DLD1 (cell line): ENCODE measurements around the gene RETREG1.

Source experiments
- in situ Hi-C: cut with HindIII; loops from 2 replicates; pipeline ENCODE4 v1.10.0; 2017; ENCODE audit warnings: low sequenced_read_pairs

Gene RETREG1

GRCh38 chr5:16534280-16534679, 82.5 kb downstream of the RETREG1 start:
- in situ Hi-C loops = no loop called here

DNA sequence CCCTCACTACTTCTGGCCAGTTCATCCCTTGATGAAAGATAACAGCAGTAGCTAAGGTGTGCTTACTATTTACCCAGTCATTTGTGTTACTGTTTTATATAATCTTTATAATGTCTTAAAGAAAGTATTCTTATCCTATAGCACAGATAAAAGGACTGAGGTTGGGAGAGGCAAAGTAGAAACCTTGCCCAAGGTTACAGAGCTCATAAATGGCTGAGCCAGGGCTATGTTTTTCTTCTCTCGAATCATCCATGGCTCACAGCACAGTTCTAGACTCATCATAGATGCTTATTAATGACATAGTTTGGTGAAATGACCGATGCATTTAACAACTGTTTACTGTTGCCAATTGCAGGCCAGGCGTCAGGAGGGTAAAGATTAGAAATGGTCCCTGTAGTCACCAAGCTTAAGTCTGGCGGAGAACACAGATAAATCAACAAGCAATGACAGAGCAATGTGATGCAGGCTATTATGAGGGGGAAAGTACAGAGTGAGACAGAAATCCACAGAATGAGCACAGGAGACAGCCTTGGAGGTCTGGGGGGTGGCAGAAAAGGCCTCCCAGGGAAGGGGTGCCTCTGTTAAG, 85.6 kb downstream of the RETREG1 start:
- in situ Hi-C loops = no loop called here

GRCh38 chr5:16529306-16529705, 87.5 kb downstream of the RETREG1 start:
- in situ Hi-C loops = no loop called here

DNA sequence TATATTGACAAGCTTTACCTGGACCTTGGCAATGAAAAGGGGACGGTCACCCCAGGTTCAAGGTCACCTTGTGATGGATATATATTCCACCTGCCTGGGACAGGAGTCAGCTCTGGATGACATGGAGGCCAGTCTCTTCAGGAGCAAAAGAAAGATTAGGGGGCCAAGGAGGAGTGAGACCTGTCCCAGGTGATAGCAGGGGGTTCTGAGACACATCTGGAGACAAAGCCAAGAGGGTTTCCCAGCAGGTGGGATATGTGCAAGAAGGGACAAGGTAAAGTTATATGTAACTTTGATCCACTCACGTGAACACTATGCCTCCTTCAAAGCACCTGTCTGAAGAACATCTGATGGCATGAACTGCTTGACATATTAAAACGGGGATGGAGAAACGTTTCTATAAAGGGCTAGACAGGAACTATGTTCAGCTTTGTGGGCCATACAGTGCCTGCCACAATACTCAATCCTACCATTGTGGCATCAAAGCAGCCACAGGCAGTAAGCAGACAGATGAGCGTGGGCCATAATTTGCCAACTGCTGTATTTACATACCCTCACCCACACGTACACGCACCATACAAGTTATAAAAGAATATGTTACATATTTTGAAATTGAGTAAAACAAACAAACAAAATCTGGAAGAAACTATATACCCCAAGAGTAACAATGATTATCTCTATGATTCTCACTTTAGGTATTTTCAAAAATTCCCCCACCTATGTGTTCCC, 88.3 kb downstream of the RETREG1 start:
- in situ Hi-C loops = no loop called here

GRCh38 chr5:16525651-16526050, 91.1 kb downstream of the RETREG1 start:
- in situ Hi-C loops = no loop called here

DNA sequence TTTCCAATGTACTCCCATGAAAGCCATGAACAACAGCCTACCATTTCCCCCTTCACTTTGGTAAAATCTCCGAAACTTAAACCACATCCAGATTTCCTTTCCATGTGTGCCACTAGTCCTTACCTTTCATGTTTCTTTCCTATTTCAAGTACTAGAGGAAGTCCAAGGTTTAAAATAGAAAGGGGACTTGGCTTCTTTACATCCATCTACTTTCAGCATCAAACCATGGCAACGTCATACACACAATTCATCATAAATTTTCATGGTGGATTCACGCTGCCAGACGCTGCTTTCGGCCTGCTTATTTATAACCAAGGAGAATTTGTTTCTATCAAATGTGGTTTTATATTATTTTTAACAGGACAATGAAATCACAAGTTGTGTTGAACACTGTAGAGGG, 92.5 kb downstream of the RETREG1 start:
- in situ Hi-C loops = no loop called here

DNA sequence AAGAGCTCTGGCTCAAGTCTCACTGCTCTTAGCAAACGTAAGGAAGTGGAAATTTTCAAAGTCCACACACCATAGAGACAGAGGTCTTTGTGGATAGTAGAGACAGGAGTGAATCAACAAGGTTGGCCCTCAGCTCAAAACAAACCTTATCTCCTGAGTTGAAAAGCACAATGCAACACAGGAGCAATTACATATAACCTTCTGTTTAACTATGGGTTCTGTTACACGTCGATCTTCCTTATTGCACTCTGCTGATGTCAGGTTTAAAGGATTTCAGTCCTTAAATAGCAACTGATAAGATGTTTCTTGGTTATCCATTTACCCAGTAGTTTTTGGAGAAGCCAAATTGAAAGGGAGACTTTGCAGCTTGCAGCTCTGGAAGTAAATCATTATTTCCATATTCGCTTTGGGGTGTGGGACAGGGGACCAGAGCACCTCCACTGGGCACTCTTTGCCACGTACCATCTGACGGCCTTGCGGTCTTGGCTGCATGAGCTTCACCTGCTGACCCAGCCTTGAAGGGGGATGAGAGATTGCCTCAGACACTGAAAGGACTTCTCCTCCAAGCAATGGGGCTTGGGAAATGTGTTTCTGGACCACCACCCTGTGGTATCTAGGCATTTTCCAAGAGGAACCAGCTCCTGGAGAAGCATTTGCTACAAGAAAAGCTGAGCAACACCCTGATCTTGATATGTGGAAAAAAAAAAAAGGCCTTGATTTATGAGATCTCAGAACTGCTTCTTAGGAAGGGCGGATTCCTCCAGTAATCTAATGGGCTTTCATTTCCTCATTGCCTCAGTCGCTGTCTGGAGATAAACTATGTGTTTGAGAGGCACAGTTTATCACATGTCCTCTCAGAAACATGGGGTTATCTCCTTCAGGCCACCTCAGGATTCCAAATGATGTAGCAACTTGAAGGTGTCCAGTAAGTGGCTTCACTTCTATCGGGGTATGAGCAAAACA, 95.0 kb downstream of the RETREG1 start:
- in situ Hi-C loops = no loop called here

GRCh38 chr5:16520841-16521240, 96.0 kb downstream of the RETREG1 start:
- in situ Hi-C loops = no loop called here

DNA sequence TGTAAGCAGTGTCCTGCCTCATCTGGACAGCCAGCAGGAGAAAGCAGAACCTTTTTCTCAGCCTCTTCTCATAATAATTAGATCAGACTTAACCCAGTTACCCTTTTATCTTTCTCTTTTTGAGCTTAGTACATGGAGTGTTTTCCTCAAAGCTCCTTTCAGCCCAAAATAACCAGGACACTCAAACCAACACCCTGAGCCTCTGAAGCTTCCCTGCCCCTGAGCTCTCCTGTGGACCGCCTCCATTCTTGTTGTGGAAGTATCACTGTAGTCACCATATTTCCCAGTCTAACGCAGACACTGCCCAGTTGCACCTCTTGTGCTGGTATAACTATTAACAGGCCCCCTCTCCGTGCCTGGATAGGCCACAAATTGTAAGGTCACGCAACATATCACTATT, 97.4 kb downstream of the RETREG1 start:
- in situ Hi-C loops = no loop called here

- in situ Hi-C loops = no loop called here
Observed at GRCh38 chr5:16518606-16519005, 98.2 kb downstream of the RETREG1 start.

DNA sequence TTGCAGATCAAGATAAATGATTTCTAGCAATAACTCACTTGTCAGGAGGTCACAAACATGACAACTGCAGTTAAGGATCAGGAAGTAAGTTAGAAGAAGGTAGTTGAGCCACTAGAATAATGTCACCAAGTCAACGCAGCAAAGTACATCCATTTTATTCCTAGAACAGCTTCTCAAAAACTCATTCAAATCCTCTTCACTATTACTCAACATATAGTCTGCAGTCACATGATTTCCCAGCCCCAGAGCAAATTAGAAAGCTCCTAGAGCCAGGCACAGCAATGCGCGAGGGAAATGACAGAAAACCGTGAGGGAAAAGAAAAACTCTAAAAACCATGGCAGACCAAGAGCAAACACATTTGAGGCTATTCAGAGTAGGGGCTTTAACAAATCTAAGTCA, 101.3 kb downstream of the RETREG1 start:
- in situ Hi-C loops = no loop called here

GRCh38 chr5:16510098-16510497, 106.7 kb downstream of the RETREG1 start:
- in situ Hi-C loops = no loop called here

DNA sequence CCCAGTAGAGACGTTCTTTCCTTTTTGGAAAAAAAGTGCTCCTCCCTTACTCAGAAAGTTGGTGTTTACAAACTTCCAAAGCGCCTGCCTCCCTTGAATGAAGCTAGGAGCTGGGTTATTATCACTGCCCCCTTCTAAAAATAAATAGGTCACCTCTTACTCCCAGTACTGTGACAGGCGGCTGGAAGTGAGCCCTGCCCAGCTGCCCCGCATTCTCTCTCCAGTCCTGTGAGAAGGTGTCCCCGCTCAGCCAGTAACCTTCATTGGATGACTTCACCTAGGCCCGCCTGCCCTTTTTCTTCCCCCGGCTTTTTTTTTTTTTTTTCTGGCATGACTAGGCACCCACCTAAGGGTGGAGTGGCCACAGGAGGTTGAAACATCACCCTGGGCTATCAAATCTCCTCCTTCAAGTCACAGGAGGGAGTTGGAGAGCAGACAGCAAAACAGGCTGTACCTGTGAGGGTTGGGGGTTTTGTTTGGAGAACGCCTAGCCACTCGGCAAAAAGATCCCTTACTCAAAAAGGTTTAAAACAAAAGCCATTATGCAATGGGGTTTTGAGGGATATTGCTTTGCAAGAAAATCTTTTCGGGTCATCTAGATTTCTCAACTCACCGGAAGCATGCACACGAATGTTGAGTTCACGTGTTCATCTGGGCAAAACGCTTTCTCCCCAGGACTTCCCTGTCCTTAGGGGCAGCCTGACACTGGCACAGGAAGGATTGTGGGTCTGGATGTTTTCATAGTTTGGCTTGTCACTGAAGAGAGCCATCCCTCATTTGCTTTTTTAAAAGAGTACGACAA, 107.9 kb downstream of the RETREG1 start:
- in situ Hi-C loops = no loop called here

DNA sequence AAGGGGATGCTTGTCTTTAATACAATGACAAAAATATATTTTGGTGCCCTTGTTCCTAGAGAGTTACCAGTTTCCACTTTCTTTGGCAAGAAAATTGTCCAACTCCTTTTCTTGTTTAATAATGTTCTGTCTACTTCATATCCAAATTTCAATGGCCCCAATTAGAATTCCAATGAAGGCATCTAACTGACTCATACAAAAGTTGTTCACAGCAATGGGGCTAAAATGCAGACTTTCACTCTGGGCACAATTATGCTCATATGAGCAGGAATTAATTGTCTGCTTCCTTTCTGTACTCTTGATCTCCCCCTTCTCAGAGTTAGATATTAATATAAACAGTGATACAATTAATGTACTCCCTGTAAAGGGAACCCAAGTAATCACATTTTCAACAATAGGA, 109.1 kb downstream of the RETREG1 start:
- in situ Hi-C loops = no loop called here

DNA sequence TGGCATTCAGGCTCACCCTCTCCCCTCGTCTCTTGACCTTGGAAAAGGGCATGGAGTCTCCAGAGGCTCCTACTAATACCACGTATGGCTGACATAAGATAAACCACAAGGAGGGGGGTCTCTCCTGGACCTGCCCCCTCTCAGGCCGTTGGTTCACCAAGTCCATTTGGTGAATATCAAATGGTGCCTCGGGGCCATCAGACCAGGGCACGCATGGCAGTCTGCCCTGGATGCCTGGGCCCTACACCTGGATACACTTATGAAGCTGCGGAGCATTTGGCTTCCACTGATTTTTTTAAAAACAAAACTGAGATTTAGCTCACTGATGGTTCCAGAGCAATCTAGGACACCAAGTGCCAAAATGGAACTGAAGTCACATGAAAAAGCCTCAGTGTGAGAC, 110.9 kb downstream of the RETREG1 start:
- in situ Hi-C loops = no loop called here

DNA sequence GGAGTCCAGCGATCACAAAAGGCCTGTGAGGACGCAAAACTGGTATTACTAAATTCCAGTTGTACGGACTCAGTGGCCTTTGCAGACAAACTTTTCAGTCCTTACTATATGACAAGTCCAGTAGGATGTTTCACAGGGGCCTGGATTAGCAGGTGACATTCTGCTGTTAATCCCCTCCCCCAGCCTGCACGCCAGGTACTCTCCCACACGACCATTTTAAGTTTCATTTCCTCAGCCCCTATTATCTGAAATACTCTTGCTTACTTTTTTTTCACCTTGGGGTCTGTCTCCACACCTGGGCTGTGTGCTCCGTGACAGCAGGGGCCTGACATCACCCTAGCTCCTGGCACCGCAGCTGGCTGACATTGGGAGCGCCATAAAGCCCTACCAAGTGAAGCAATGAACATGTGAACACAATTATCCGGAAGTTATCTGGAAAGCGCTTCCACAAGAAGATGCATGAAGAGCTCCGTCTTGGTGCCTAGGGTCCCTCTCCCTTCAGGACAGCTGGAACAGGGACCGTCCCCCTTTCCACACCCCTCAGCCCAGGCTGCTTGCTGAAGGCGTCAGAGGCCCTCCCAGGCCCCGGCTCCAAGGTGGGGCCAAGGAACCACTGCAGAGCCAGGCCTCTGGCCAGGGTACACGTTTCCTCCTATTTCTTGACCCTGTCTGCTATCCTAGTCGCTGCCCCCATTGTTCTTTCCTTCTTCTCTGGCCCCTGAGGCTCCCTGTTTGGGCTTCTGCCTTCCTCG, 111.5 kb downstream of the RETREG1 start:
- in situ Hi-C loops = no loop called here

DNA sequence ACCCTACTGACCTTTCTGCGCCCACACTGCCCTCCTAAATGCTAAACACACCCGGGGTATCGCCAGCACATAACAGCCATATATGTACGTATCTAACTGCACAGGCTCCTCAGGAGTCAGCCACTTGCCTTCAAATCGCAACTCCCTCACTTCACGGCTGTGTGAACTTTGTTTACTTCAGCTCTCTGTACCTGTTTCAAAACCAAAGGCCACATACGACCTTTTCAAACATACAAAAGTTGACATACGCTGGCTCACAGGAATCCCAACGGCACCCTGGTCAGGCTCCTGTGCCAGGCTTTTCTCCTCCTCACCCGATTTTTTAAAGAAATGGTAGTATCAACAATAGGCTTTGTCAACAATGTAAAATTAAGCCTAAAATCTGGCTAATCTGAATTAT, 112.2 kb downstream of the RETREG1 start:
- in situ Hi-C loops = no loop called here

- in situ Hi-C loops = no loop called here
Observed at GRCh38 chr5:16502866-16503265, 113.9 kb downstream of the RETREG1 start.

- in situ Hi-C loops = no loop called here
Observed at GRCh38 chr5:16500024-16500423, 116.8 kb downstream of the RETREG1 start.

DNA sequence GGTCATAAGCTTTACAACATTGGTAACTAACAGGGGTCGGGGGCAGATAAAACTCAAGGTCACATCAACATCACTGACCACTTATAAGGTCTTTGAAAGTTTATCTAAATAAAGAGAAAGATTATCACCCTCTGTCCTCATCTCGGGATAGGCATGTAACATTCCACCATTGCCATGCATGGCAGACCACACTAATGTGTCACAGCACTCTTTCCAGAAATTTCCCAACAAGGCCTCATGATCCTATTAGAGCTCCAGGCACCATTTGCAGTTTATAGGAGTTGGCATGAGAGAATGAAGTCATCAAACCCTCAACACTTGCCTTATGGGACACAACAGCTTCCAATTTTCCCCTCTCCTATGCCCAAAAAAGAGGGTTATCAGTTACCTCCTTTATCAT, 119.3 kb downstream of the RETREG1 start:
- in situ Hi-C loops = no loop called here
